ENCODE measurements around the gene TRPM2.

The TRPM2 gene

GRCh38 chr21:44384968-44385367 lies 31.5 kb downstream of the TRPM2 start:
- no peaks in the 10 kb centered on the region for H3K36me3 ChIP-seq
- no peak overlapping the region for H3K27ac ChIP-seq
- TF ChIP-seq, protein P1, sequence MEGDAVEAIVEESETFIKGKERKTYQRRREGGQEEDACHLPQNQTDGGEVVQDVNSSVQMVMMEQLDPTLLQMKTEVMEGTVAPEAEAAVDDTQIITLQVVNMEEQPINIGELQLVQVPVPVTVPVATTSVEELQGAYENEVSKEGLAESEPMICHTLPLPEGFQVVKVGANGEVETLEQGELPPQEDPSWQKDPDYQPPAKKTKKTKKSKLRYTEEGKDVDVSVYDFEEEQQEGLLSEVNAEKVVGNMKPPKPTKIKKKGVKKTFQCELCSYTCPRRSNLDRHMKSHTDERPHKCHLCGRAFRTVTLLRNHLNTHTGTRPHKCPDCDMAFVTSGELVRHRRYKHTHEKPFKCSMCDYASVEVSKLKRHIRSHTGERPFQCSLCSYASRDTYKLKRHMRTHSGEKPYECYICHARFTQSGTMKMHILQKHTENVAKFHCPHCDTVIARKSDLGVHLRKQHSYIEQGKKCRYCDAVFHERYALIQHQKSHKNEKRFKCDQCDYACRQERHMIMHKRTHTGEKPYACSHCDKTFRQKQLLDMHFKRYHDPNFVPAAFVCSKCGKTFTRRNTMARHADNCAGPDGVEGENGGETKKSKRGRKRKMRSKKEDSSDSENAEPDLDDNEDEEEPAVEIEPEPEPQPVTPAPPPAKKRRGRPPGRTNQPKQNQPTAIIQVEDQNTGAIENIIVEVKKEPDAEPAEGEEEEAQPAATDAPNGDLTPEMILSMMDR (IDR thresholded peaks at IDR 0.05; ENCODE audit: low read depth, low read length): no peak

DNA sequence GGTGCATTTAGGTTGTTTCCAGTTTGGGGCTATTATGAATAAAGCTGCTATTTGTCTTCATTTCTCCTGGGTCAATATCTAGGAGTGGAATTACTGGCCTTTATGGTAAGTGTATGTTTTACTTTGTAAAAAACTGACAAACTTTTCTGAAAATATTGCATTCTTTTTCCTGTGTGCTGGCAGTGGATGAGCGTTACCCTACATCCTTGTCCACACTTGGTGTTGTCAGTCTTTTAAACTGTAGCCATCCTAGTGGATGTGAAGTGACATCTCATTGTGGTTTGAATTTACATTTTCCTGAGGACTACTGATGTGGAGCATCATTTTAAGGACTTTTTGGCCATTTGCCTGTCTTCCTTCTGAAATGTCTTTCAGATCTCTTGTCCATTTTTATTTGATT lies 35.9 kb downstream of the TRPM2 start:
- Histone ChIP-seq H3K9me3 (ENCODE audit: severe bottlenecking) (peaks cover 29% of the 10 kb centered on the region), H3K4me3 (ENCODE audit: low read depth, low read length) (no peak overlapping the region), H3K27me3 (ENCODE audit: insufficient read depth, low read depth, severe bottlenecking) (peaks cover 5% of the 10 kb centered on the region), H3K27ac (no peak overlapping the region), H3K36me3 (no peaks in the 10 kb centered on the region)
- TF ChIP-seq, protein P1 (IDR thresholded peaks at IDR 0.05; ENCODE audit: low read depth, low read length): no peak
- DNase-seq: no peak

More at GRCh38 chr21:44384968-44385367, 31.5 kb downstream of the TRPM2 start:
- Histone ChIP-seq H3K27me3 (ENCODE audit: insufficient read depth, low read depth, severe bottlenecking) (peaks cover 5% of the 10 kb centered on the region), H3K4me3 (ENCODE audit: low read depth, low read length) (no peak overlapping the region), H3K9me3 (ENCODE audit: severe bottlenecking) (peaks cover 24% of the 10 kb centered on the region)
- no peak for DNase-seq

- Histone ChIP-seq H3K27ac (no peak overlapping the region), H3K9me3 (ENCODE audit: severe bottlenecking) (peaks cover 15% of the 10 kb centered on the region), H3K36me3 (no peaks in the 10 kb centered on the region), H3K27me3 (ENCODE audit: insufficient read depth, low read depth, severe bottlenecking) (peaks cover 5% of the 10 kb centered on the region), H3K4me3 (ENCODE audit: low read depth, low read length) (no peak overlapping the region)
- TF ChIP-seq, protein P1 (IDR thresholded peaks at IDR 0.05; ENCODE audit: low read depth, low read length): no peak
- no peak for DNase-seq
Observed at GRCh38 chr21:44390886-44391285, 37.5 kb downstream of the TRPM2 start.

DNA sequence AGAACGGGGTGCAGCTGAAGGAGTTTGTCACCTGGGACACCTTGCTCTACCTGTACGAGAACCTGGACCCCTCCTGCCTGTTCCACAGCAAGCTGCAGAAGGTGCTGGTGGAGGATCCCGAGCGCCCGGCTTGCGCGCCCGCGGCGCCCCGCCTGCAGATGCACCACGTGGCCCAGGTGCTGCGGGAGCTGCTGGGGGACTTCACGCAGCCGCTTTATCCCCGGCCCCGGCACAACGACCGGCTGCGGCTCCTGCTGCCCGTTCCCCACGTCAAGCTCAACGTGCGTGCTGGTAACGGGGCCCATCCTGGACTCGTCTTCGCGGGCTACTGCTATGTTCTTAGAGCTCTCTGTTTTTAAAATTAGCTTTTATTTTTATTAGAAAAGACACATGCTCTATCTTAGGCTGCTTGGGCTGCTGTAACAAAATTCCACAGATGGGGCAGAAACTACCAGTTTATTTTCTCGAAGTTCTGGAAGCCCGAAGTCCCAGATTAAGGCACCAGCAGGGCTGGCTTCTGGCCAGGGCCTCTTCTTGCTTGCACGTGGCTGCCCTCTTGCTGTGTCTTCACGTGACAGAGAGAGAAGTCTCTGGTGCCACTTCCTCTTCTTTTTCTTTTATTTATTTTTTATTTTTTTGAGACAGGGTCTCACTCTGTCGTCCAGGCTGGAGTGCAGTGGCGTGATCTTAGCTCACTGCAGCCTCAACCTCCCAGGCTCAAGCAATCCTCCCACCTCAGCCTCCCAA lies 38.1 kb downstream of the TRPM2 start:
- TF ChIP-seq, protein P1 (IDR thresholded peaks at IDR 0.05; ENCODE audit: low read depth, low read length): no peak
- H3K9me3 ChIP-seq (ENCODE audit: severe bottlenecking): peaks cover 10% of the 10 kb centered on the region
- no peak for DNase-seq
- H3K27ac ChIP-seq: no peak overlapping the region
- H3K27me3 ChIP-seq (ENCODE audit: insufficient read depth, low read depth, severe bottlenecking): peaks cover 5% of the 10 kb centered on the region
- H3K36me3 ChIP-seq: no peaks in the 10 kb centered on the region
- no peak overlapping the region for H3K4me3 ChIP-seq (ENCODE audit: low read depth, low read length)

DNA sequence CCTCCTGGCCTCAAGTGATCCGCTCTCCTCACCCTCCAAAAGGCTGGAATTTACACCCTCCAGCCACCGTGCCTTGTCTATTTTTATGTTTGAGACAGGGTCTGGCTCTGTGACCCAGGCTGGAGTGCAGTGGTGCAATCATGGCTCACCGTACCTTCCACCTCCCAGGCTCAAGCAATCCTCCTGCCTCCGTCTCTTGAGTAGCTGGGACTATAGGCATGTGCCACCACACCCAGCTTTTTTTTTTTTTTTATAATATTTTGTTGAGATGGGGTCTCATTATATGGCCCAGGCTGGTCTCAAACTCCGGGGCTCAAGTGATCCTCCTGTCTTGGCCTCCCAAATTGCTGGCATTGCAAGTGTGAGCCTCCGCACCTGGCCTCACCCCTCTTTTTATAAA lies 38.8 kb downstream of the TRPM2 start:
- TF ChIP-seq, protein P1 (IDR thresholded peaks at IDR 0.05; ENCODE audit: low read depth, low read length): no peak
- Histone ChIP-seq H3K4me3 (ENCODE audit: low read depth, low read length) (no peak overlapping the region), H3K27me3 (ENCODE audit: insufficient read depth, low read depth, severe bottlenecking) (peaks cover 5% of the 10 kb centered on the region), H3K27ac (no peak overlapping the region), H3K9me3 (ENCODE audit: severe bottlenecking) (peaks cover 10% of the 10 kb centered on the region), H3K36me3 (no peaks in the 10 kb centered on the region)
- DNase-seq: no peak

- no peak overlapping the region for H3K27ac ChIP-seq
- no peaks in the 10 kb centered on the region for H3K36me3 ChIP-seq
- TF ChIP-seq, protein P1 (IDR thresholded peaks at IDR 0.05; ENCODE audit: low read depth, low read length): no peak
- H3K27me3 ChIP-seq (ENCODE audit: insufficient read depth, low read depth, severe bottlenecking): peaks cover 5% of the 10 kb centered on the region
- H3K4me3 ChIP-seq (ENCODE audit: low read depth, low read length): no peak overlapping the region
- no peak for DNase-seq
- peaks cover 10% of the 10 kb centered on the region for H3K9me3 ChIP-seq (ENCODE audit: severe bottlenecking)
Observed at GRCh38 chr21:44392916-44393315, 39.5 kb downstream of the TRPM2 start.
